Measurements from ENCODE around the gene ALCAM.

DNA sequence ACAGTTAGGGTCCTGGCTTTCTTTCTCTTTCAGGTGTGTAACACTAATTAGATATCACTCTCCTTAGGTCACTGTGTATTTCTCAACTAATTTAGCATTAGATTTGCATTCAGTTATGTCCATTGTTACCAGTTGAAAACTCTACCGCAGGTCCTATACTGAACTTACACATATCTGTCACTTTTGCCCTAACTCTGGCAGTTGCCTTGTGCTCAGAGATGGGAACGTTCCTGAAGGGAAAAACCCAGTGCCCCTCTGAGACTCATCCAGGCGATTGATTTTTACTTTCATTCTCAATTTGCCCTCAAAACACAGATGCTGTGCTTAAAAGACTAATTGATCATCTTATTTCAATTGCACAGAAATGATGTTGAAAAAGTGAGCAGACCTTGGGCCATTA lies 249.1 kb downstream of the ALCAM start:
- TF ChIP-seq, protein P1, sequence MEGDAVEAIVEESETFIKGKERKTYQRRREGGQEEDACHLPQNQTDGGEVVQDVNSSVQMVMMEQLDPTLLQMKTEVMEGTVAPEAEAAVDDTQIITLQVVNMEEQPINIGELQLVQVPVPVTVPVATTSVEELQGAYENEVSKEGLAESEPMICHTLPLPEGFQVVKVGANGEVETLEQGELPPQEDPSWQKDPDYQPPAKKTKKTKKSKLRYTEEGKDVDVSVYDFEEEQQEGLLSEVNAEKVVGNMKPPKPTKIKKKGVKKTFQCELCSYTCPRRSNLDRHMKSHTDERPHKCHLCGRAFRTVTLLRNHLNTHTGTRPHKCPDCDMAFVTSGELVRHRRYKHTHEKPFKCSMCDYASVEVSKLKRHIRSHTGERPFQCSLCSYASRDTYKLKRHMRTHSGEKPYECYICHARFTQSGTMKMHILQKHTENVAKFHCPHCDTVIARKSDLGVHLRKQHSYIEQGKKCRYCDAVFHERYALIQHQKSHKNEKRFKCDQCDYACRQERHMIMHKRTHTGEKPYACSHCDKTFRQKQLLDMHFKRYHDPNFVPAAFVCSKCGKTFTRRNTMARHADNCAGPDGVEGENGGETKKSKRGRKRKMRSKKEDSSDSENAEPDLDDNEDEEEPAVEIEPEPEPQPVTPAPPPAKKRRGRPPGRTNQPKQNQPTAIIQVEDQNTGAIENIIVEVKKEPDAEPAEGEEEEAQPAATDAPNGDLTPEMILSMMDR (conservative IDR thresholded peaks at IDR 0.05 in 1 of 2, IDR thresholded peaks at IDR 0.05 in 1 of 2; ENCODE audit: low read depth in 1 of 2, low read length in 2 of 2) = no peak
- TF ChIP-seq EZH2 (IDR thresholded peaks at IDR 0.05; ENCODE audit: low read length, missing control alignments) = no peak
